Keratinocyte (primary cell): ENCODE measurements around the gene GALNT6.

Experiments used
- EZH2 ChIP-seq: IDR thresholded peaks from one replicate; pipeline ENCODE4 v1.6.1; 2012; ENCODE audit warnings: inconsistent platforms, mild to moderate bottlenecking, low read length, moderate library complexity
- TF ChIP-seq, protein P1 (sequence below), 3 experiments: IDR thresholded peaks in 1 of 3; conservative IDR thresholded peaks in 1 of 3; optimal IDR thresholded peaks in 1 of 3; 2 replicates in 2 of 3; 3 replicates in 1 of 3; pipeline versions ENCODE3 to v1.5.1; 2011; ENCODE audit warnings: low read length in 3 of 3, mild to moderate bottlenecking in 3 of 3, moderate library complexity in 2 of 3, control low read depth in 1 of 3, inconsistent platforms in 1 of 3; ENCODE audit not compliant: insufficient read depth in 2 of 3; ENCODE audit errors: extremely low read depth in 1 of 3

DNA sequence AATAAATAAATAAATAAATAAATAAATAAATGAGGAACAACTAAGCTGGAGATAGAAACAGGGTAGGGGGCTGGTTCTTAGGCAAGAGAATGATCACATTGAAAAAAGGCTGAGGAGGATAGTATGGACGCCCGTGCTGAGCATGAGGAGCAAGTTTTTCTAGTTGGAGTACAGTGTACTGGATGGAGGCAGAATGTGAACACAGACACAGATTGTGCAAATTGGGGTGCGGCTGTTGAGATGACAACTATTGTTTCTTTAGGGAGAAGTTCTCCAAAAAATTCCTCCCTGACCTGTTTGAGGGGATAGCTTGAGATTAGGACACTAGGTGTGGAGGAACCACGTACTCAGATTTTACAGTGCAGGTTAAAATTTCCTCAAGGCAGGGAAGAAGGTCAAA, 66.3 kb downstream of the GALNT6 start:
- TF ChIP-seq, protein P1, sequence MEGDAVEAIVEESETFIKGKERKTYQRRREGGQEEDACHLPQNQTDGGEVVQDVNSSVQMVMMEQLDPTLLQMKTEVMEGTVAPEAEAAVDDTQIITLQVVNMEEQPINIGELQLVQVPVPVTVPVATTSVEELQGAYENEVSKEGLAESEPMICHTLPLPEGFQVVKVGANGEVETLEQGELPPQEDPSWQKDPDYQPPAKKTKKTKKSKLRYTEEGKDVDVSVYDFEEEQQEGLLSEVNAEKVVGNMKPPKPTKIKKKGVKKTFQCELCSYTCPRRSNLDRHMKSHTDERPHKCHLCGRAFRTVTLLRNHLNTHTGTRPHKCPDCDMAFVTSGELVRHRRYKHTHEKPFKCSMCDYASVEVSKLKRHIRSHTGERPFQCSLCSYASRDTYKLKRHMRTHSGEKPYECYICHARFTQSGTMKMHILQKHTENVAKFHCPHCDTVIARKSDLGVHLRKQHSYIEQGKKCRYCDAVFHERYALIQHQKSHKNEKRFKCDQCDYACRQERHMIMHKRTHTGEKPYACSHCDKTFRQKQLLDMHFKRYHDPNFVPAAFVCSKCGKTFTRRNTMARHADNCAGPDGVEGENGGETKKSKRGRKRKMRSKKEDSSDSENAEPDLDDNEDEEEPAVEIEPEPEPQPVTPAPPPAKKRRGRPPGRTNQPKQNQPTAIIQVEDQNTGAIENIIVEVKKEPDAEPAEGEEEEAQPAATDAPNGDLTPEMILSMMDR (optimal IDR thresholded peaks at IDR 0.05 in 1 of 3, IDR thresholded peaks at IDR 0.05 in 1 of 3, conservative IDR thresholded peaks at IDR 0.05 in 1 of 3; ENCODE audit: extremely low read depth in 1 of 3, insufficient read depth in 2 of 3, low read length in 3 of 3) = no peak
- TF ChIP-seq EZH2 = no peak
